H1 (cell line): Measurements from ENCODE around the gene SBK2. TPM values are rescaled to one million over a fixed set of nuclear protein-coding genes. Genes with fewer than 3 reads are reported as not detected.

Source experiments
- CTCF ChIP-seq, 3 experiments: IDR thresholded peaks; 1 replicate in 2 of 3; 2 replicates in 1 of 3; pipeline versions ENCODE4 v1.5.1 to v1.6.1; 2011; ENCODE audit warnings: low read length in 3 of 3, mild to moderate bottlenecking in 3 of 3, inconsistent platforms in 2 of 3, low read depth in 1 of 3, moderate library complexity in 1 of 3; ENCODE audit not compliant: insufficient read depth in 1 of 3; ENCODE audit errors: control extremely low read depth in 1 of 3
- polyA plus RNA-seq, 7 experiments: library from polyadenylated mRNA; depleted of rRNA in 3 of 7; stranded (reverse) in 5 of 7; unstranded in 2 of 7; fragments of >200 nt in 5 of 7; fragments of 200-250 nt in 2 of 7; gene quantifications; 1 replicate in 5 of 7; 2 replicates in 1 of 7; 4 replicates in 1 of 7; pipeline versions ENCODE4 v1.2.1 to v1.2.3, GENCODE V29; 2011 to 2013; ENCODE audit warnings: missing spikeins in 2 of 7, mixed read lengths in 2 of 7
- total RNA-seq: library from RNA; stranded (reverse); fragmentation: NEBNext Ultra II Directional; extraction: Animal tissue kit (Norgen Biotek cat#: 25700); gene quantifications from 2 replicates; pipeline ENCODE4 v1.2.1, GENCODE V29; 2021

SBK2 gene
- total and polyA plus RNA-seq, 2 of the 8 experiments (the other 6 are each of a cell fraction or from before 2014, with no cell fraction given), result 3.2 to 4.1 TPM

GRCh38 chr19:55563261-55563690, 26.3 kb upstream of the SBK2 start (continued):
- no peak for TF ChIP-seq CTCF (IDR thresholded peaks at IDR 0.05; ENCODE audit: control extremely low read depth in 1 of 3, insufficient read depth in 1 of 3, low read depth in 1 of 3, low read length in 3 of 3)
